ENCODE data around the gene EFNA1.
"Not testable (repeated sequence)": the region's sequence is repeated elsewhere in the genome, so short reads cannot be mapped to it uniquely, and the experiment has no call there.

Gene EFNA1

DNA sequence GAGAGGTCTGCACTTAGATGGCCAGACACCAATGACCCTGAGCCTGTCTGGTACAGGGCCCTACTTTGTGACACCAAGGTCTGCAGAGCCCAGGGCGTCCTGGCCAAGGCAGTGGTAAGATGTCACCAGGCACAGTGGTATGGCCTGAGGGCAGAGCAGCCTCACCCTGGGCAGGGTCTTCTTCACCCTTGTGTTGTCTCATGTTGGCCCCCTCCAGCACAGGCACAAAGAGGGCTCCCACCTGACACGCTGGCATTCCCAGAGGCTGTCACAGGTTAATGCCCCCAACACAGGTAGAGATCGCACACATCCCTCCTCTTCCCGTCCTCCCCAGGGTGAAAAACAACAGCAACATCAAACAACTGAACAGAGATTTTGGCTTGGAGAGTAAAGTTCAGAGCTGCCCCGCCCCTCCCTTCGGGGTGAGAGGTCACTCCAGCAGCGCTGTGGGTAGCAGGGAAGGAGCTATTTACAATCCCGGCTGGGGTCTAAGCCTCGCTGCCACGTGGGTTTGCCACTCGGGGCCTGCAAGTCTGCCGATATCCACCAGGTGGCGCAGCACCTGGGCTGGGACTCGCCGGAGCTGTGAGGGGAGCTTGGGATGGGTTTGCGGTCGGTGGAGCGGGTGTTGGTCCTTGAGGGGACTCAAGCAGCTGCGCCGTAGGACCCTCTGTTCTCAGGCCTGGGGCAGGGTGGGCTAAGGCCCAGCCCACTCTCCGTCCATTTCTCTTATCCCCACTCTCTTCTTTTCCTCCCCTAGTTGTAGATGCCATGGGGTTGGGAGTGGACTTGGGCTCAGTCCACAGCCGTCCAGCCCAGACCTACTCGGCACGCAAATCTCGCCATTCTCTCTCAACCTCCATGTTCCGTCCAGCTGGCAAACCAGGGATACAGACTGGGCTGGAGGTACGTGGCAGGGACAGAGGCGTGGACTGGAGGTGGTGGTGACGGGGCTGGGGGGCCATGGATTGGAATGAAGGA is 36.3 kb upstream of the EFNA1 start:
- DNase-seq = peak in 50 of 56 donors; percentile 18 to 83 (median 54)

DNA sequence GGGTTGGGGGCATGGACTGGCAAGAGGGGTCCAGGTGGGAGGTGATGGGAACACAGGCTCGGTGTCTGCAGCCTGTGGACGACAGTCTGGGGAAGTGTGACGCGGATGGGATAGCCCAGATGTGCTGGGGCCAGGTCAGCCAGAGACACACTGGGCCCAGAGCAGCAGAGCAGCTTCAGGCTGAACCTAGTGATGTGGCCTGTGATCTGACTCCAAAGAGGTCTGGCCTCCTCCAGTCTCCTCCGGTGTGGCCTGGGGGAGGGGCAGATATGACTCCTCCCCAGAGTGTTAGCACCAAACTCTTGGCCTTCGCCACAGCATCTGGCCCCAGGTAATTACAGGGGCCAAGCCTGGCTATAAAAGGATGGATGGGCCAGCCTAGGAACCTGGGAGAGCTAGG is 35.5 kb upstream of the EFNA1 start:
- no peak for DNase-seq

DNA sequence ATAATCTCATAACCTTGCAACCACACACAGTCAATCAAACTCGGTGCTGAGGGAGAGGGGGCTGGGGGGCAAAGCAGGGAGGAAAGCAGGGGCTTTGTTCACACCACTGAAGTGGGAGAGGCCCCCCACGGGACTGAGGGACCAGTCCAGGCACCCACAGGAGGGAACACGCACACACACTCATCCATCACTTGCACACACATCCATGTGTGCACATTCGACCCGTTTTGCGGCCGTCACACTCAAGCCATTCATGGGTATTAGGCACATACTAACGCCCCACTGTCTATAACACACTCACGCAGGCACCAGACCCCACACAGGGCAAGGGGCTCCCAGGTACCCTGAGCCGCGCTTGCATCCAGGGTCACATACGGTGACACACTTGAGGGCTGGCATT is 35.0 kb upstream of the EFNA1 start:
- no peak for DNase-seq

DNA sequence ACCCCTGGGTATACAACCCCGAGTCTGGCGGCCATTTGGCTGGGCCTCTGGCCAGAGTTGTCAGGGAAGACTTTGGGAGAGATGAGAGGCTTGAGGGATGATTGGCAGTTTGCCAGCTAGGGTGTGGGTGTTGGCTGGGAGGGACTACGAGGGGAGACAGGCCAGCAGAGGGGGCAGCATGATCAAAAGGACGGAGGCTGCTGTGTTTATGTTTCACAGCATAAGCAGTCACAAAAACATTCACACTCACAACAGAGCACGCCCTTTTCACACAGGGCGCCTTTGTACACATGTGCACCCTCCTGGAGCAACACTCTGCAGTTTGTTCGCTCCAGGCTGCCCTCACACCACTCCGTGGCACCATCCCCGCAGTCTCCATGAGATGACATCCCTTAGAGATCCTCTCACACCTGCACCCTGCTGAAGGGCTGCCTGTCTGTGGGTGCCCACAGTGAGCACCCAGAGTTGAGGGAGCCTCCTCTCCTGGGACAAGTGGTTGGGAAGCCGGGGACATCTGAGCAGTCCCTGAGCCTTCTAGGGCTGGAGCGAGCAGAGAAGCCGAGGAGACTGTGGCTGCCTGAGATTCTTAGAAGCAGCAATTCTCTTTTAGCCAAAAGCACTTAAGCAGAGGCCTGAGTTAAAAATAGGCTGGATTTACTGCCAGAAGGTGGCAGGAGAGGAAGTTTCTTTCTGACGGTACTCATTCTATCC is 33.6 kb upstream of the EFNA1 start:
- peak in 37 of 56 donors; percentile 21 to 91 (median 59) for DNase-seq

DNA sequence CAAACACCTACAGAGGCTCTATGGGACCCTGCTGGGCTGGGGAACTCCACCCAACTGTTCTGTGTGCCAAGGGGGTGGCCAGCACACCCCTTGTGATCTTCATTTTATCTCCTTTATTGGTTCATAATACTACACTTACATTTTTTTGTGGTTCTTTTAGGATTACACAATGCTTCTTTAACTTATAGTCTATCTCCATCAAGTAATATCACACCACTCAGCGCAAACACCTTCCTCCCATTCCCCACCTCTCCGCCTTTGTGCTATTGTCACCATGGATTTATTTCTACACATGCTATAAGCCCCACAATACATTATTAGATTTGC is 33.1 kb upstream of the EFNA1 start:
- DNase-seq = no peak

DNA sequence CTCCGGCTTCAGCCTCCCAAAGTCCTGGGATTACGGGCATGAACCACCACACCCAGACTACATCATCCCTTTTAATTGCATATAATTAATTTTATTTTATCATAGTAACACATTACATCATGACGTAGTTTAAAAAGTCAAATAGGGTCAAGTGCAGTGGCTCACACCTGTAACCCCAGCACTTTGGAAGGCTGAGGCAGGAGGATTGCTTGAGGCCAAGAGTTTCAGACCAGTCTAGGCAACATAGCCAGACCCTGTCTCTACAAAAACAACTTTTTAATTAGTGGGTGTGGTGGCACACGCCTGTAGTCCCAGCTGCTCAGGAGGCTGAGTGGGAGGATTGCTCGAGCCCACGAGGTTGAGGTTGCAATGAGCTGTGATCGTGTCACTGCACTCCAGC is 28.3 kb upstream of the EFNA1 start:
- DNase-seq = no peak

DNA sequence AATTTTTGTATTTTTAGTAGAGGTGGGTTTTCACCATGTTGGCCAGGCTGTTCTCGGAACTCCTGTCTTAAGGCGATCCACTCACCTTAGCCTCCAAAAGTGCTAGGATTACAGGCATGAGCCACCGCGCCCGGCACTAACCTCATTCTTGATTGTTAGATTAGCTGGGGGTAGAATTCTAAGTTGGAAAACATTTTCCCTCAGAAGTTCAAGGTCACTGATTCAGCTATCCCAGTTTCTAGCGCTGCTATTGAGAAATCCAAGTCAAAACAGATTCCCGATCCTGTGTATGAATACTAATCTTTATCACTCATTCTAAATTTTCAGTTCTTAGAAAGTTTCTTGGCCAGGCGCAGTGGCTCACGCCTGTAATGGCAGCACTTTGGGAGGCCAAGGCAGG is 24.4 kb upstream of the EFNA1 start:
- DNase-seq = no peak

DNA sequence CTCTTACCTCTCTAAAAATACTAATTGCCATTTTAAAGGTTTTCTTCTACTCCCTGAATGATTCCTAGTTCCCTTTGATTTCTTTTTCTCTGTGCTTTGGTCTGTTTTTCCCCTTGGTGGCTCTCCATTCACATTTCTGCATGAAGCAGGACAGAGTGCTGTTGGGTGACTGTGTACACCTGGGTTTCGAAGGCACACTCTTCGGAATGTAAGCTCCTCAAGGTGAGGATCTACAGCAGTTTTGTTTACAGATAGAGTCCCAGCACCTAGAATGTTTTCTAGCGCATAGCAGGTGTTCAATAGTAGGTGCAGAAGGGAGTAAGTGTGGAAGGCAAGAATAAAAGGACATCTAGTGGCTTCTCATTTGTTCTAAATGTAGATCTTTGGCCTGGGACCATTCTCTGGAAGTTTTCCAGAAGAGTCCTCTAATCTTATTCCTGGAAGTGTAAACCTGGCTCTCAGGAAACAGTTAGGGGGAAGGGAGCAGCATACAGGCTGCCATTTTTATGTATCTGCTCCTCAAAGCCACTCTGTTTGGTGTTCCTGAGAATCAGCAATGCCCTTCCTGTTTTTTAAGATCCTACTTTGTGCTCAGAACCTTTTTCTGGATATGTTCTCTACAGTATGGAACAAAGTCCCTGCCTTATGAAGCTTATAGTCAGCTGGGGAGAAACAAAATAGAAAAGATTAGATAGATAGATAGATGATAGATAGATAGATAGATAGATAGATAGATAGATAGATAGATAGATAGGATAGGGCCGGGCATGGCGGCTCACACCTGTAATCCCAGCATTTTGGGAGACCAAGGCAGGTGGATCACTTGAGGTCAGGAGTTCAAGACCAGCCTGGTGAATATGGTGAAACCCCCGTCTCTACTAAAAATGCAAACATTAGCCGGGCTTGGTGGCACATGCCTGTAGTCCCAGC is 22.8 kb upstream of the EFNA1 start:
- DNase-seq = no peak

DNA sequence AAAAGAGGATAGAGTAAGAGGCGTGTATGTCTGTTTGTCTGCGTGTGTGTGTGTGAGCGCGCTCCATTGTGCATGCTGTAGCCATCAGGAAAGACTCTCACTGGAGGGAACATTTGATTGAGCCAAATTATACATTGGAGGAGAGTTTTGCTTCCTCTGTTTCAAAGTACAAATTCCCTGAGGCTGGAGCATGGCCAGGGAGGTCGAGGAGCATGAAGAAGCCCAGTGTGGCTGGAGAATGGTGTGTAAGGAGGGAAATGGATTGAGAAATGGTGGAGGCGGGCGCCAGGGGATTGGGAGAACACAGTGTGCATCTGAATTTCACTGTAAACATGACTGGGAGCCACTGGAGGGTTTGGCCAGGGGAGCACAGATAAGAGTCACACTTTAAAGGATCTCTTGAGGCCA is 22.1 kb upstream of the EFNA1 start:
- DNase-seq = no peak

DNA sequence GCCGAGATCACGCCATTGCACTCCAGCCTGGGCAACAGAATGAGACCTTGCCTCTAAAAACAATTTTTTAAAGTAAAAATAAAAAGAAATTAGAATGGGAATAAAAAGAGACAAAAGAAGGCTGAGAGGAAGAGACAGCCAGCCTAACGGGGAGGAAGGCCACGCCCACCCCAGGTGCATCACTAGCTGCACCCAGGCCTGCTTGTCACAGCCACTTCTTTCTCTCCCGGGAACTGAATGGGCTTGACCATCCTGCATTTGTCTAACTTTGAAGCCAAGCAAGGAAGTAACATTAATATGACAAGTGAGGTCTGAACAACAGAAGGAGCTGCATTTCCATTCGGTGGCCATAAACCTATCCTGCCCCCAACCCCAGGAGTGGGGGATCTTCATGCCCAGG is 20.8 kb upstream of the EFNA1 start:
- no peak for DNase-seq

DNA sequence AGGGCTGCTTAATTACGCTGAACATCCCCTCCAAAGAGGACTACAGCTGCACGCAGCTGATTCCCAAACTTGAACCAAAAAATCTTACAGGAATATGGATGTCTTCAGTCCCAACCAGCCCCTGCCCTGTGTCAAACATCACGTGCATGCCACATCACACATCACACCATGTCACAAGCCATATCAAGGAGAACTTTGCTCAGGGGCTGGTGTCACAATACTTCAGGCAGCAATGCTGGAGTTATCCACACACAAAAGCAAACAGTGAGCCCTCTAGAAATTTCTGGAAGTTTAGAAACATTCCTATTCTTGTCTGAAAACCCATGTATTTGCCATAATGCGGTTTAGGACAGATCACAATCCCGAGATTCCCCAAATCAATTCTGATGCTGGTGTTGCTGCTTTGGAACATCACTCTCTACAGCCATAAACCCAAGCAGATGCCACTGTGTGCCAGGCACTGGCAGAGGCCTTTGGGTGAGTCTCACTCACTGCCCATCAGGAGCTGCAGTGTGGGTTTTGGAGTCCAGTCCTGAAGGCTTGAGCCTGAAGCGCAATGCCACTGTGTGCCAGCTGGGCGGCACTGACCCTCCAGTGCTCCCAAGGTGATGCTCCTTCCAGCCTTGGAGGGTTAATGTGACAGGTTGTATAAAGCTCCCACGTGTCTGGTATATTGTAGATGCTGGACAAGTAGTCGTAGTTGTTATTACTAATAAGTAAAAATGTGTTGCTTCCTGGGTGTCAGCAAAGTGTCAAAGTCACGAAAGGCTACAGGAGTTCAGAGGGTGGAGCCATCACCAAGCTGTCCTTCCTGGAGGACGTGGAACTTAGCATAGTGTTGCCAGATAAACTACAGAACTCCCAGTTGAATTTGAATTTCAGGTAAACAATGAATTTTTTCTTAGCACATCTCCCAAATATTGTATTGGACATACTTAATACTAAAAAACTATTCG is 20.1 kb upstream of the EFNA1 start:
- DNase-seq = no peak

DNA sequence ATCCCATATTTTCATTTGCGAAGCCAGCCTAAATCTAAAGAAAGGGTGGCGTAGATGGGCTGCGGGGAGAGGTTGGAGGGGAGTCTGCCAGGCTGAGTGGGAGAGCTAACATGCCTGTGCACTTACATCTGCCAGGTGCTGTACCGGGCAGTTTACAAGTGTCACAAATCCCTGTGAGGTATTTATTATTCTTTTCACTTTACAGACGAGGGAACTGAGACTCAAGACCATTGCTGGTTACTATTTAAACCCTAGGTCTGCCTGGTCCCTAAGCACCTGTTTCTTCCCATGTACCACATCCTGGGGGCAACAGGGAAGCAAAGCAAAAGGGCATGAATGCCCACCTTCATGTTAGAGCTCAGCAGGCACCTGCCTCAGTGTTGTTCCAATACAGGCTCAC is 19.4 kb upstream of the EFNA1 start:
- DNase-seq = no peak

DNA sequence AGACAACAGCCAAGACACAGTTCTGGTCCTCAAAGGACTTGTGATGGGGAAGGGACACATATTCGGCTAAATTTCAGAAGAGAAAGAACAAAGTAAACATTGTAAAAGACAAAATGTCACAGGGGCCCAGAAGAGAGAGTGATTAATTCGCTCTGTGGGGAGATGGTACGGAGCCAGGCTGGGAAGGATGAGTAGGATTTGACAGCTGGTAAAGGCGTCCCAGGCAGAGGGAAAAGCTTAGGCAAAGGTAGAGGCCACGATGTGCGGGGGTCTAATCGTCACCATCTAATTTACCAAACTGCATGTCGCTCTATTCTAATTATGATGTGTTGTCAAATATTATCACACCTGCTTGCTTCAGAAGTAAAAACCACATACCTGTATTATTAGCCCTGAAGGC is 17.3 kb upstream of the EFNA1 start:
- DNase-seq = no peak

DNA sequence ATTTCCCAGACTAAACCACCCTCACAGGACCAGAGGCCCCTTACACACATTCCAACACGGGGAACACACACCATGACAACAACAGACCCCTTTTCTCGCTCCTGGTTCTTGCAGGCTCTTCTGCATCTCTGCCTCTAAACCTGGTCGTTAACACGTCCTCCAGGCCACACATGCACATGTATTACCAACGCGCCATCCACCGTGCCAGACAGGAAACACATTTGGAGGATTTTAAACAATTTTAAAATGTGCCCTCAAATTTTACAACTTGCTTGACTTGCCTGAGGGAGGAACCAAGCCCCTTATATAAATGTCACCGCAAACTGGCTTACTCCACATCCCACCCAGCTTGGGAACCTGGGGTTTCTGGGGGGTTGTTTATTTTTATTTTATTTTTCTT is 16.9 kb upstream of the EFNA1 start:
- no peak for DNase-seq

DNA sequence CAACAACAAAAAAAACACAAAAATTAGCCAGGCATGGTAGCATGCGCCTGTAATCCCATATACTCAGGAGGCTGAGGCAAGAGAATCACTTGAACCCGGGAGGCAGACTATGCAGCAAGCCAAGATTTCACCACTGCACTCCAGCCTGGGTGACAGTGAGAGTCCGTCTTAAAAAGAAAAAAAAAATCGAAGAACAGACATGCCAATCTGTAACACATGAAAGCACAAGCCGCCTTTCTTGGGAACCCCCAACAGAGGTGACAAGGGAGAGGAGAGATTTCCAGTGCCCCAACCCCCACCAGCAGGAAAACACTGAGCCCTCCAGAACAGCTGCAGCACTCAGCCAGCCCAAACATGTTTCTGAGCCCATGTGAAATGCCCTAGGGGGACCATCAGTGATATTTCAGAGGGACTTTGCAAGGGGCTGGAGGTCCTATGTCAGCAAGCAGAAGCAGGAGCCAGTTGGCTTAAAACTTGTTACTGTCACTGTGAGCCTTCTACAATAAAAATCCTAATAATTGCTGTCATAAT is 14.2 kb upstream of the EFNA1 start:
- no peak for DNase-seq

DNA sequence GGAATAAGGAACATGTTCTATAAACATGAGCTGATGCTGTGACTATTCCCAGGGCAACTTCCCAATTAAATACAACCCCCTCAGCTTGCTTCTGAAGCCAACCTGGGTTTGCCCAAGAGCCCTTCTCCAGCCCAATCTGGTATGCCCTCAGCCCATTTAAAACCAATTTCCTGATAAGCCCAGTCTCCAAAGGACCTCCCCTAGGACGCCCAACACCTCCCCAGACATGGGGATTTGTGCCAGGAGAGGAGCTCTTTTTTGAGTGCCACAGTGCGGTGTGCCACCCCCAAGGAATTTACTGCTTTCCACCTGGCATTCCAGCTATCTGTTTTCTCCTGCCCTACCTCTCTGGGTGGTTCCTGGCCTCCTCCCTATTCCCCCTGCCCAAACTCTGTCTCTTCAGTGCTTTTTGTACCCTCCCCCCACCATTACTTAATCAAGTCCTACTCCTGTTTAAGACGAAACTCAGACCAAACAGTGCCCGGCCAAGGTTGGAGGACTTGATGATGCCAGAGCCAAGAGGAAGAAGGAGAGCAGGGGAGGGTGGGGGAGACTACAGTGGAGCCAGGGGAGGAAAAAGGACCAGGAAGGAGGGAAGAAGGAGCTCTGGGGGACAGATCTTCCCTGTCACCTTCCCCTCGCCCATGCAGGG is 11.4 kb upstream of the EFNA1 start:
- DNase-seq = no peak

DNA sequence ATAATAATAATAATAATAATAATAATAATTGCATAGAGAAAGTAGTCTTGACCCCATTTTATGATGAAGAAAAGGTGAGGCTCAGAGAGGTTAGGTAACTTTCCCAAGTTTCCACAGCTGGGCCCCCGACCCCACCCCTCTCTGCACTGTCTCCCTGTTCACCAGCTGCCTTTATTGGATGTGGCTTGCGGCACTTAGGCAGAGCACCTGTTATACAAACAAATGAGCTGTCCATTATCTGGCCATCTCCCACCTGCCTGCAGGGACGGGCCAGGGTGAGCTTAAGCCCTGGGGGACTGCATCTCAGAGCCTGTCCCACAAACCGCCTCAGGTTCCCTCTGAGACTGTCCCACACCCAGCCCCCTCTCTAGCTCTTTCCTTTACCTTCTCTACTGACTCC is 10.1 kb upstream of the EFNA1 start:
- no peak for DNase-seq

DNA sequence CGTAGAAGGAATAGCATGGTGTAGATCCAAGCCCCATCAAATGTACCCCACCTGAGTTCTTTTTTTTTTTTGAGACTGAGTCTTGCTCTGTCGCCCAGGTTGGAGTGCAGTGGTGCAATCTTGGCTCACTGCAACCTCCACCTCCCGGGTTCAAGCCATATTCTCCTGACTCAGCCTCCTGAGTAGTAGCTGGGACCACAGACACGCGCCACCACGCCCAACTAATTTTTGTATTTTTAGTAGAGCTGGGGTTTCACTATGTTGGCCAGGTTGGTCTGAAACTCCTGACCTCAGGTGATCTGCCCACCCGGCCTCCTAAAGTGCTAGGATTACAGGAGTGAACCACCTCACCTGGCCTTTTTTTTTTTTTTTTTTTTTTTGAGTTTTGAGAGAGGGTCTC is 9.6 kb upstream of the EFNA1 start:
- not testable (repeated sequence) for DNase-seq

DNA sequence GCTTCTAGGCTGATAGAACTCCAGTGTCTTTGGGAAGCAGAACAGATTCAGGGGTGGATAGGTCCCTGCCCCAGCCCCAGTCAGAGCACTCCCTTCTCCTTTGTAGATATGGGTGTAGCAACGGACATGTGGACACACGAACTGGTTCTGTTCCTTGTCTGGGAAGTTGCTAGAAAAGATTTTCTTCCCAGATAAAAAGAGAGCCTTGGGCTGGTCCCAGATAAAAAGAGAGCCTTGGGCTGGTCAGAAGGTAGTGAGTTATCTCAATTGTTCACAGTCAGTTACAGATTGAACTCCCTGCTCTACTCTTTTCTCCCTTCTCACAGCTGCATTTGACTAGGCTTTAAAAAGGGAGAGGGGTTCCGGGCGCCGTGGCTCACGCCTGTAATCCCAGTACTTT is 7.4 kb upstream of the EFNA1 start:
- no peak for DNase-seq

DNA sequence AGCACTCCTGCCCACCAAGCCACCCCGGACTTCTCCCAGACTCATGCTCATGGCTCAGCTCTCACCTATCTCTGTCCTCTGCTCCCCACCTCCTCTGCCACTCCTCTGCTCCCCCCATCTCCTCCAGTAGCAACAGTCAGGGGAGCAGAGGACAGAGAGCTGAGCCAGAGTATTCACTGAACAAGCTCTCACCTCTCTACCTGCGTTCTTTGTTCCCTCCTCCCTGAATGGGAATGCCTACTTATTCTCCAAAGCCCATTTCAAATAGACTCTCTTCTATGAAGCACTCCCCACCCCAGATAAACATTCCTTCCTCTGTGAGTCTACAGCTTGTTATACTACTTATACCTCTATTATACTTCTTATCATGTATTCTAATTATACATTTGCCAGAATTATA is 6.4 kb upstream of the EFNA1 start:
- DNase-seq = no peak
